ENCODE data around the gene MRPL34.
"Not testable (repeated sequence)": the region's sequence is repeated elsewhere in the genome, so short reads cannot be mapped to it uniquely, and the experiment has no call there.

Gene MRPL34

DNA sequence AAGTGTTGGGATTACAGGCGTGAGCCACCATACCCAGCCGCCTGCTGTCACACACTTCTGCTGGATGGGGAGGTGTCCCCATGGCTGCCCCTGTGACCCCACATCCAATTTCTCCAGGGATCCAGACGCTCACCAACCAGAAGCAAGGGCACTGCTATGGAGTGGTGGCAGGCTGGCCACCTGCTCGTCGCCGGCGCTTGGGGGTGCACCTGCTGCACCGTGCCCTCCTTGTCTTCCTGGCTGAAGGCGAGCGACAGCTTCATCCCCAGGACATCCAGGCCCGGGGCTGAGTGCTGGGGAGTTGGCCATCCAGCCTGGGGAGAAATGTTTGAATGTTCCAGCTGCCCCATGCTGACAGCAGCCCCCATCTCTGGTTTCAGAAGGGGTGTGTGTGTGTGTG lies 19.4 kb upstream of the MRPL34 start:
- no peak for DNase-seq

- no peak for DNase-seq
Measured at GRCh38 chr19:17286752-17287151, 18.9 kb upstream of the MRPL34 start.

GRCh38 chr19:17289489-17289888 lies 16.2 kb upstream of the MRPL34 start:
- DNase-seq, result peak; percentile 5

DNA sequence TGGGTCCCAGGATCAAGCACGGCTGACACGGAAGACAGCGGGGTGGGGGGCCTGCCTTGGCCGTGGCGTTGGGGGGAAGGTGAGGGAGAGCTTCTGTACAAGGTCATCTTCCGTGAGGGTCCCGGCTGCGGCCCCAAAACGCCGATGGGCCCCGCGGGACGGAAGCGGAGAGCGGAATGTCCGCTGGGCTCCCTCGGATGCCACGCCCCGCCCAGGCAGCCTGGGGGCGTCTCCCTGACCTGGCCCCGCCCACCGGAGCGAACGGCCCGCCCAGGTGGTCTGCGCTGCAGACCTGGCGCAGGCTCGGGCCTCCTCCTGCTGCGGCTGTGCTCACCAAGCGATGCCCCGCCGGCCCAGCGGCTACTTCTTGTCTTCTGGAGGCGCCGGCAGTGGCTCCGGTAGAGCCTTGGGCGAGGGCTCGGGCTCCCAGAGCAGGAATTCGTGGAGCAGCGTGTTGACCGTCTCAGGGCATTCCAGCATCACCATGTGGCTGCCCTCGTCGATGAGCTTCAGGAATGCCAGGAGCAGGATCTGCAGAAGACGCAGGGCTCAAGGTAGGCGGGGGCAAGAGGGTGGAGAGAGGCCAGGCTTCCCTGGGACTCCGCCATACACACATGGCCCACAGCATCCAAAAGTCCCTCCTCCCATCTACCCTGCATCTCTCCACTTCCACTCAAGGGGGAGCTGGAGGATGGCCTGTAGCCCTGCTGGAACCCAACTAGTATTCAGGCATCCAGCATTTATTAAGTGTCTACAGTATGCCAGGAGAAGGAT lies 13.2 kb upstream of the MRPL34 start:
- no peak for DNase-seq

GRCh38 chr19:17293605-17294004 lies 12.1 kb upstream of the MRPL34 start:
- DNase-seq, result no peak

DNA sequence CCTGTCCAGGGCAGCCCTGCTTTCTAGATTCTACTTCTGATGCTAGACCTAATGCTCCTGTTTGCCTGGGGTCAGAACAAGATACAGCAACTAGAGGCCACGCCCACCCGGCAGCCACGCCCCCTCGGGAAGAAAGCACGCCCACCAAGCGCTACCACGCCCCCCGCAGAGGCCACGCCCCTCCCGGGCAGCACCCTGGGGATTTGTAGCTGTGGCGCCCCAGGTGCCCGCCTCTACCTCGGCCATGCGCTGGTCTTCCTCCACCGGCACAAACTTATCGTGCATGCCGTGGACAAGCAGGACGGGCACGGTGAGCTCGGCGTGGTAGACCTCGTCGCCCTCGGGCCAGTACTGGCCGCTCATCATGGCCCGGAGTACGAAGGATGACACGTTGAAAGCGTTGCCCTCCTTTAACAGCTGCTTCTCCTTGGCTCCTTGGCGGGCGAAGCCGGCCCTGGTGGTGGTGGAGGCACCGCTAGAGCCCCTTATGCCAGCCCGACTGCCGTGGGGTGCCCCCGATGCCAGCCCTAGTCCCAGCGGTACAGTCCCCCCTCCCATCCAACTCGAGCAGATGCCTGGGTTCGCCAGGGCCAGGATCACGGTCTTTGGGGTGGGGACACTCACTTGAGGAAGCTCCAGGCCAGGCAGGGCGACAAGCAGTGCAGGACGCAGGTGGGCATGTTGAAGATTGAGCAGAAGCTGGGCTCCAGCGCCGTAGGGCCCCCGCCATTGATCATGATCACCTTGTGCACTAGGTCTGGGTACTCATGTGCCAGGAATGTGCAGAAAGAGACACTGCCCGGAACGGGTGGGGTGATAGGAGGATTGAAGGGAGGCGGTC lies 11.4 kb upstream of the MRPL34 start:
- DNase-seq, result no peak

DNA sequence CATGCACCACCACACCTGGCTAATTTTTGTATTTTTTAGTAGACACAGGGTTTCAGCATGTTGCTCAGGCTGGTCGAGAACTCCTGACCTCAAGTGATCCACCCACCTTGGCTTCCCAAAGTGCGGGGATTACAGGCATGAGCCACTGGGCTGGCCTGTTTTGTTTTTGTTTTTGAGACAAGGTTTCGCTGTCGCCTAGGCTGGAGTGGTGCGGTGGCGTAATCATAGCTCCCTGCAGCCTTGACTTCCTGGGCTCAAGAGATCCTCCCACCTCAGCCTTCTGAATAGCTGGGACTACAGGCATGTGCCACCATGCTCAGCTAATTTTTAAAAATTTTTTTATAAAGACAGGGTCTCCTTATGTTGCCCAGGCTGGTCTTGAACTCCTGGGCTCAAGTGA lies 10.1 kb upstream of the MRPL34 start:
- DNase-seq, result not testable (repeated sequence)

GRCh38 chr19:17296273-17296672 lies 9.4 kb upstream of the MRPL34 start:
- no peak for DNase-seq

GRCh38 chr19:17296976-17297375 lies 8.7 kb upstream of the MRPL34 start:
- no peak for DNase-seq

DNA sequence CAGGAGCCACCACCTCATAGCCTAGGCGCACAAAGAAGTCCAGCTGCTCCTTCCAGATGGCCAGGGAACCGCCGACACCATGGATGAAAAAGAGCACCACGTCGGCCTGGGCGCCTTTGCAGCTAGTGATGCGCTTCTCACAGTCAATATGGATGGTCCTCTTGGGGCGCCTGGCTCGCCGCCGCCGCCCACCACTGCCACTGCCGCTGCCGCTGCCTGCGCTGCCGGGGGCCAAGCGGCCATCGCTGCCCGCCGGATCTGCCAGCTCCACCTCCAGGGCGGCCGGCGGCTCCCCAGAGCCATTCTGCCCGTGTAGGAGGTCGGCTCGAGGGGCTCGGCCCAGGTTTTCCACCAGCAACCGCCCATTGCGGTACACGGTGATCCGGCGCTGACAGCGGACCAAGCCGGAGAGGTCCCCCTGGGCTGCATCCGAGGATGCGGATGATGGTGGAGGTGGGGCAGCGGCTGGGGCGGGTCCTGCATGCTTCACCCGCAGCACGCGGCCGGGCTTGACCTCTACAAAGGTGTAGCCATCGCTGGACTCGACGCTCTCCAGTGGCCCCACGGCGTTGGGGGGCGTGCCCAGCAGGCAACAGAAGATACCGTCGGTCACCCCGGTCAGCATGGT lies 4.6 kb upstream of the MRPL34 start:
- no peak for DNase-seq

DNA sequence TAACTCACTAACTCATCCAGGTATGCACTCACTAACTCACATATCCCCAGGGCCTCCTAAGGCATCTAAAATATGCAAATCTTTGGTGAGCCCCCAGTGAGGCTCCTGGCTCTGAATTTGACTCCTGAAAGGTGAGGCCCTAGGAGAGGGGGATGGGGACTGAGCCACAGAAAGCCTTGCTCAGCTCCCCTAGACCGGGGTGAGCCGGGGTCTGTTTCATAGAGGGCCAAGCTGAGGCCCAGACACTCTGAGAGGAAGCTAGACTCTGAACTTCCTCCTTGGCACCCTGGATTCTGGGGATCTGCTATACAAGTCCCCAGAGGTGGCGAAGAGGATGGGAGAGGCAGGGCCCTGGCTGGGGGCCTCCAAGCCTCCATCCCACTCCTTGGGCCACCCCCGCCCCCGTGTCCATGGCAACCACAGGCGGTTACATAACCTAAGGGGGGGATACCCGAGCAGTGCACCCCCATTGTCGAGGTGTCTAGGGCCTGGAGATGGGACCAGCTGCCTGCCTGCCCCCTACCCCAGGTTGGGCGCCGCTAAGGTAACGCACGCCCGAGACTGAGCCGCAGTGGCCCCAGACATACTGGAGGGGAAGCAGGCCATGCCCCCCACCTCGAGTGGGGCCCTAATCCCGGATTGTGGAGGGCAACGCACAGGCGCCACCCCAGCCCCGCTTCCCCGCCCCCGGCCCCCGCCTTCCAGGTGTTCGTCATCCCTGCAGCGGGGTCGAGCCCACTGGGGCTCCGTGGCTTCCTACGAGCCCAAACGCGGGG lies 3.1 kb upstream of the MRPL34 start:
- no peak for DNase-seq

GRCh38 chr19:17303167-17303939 lies 2.3 kb upstream of the MRPL34 start, which contains the start of gene ABHD8:
Gene ABHD8 (minus strand): TSS chr19:17303425. CDS start chr19:17301616, 1,809 bp downstream.
- peak; percentile 76 for DNase-seq

GRCh38 chr19:17303940-17304267 lies 1.8 kb upstream of the MRPL34 start:
- DNase-seq, result no peak

DNA sequence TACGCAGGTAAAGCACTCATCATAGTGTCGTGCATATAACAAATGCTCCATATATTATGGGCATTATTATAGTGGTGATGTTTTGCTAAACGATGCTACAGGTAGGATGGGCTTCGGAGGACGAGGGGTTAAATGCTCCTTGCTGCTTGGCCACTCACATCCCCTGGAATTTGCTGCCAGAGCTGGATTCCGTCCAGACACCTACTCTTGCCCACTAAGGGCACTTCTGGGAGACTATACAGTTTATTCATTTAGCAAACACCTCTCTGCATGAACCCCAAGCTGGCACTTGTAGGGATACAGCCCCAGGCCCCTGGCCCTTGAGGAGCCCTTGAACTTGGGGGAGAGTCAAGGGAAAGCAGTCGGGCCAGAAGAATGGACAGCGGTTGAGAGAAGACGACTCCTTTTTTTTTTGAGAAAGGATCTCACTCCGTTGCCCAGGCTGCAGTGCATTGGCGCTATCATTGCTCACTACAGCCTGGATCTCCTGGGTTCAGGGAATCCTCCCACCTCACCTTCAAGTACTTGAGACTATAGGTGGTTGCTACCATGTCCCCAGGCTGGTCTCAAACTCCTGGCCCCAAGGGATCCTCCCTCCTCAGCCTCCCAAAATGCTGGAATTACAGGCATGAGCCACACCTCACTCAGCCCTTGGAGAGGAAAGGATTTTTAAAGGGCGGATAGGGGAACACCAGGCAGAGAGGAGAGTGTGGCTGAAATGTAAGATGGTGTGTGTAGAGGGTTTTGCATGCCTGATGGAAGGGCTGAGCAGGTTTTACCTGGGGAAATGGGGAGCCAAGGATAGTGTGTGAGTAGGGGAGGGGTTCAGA lies 1.1 kb upstream of the MRPL34 start:
- DNase-seq, result no peak

GRCh38 chr19:17305216-17305516 lies 506 bp upstream of the MRPL34 start:
- DNase-seq, result no peak

GRCh38 chr19:17306285-17306714 lies 628 bp downstream of the MRPL34 start:
- no peak for DNase-seq

DNA sequence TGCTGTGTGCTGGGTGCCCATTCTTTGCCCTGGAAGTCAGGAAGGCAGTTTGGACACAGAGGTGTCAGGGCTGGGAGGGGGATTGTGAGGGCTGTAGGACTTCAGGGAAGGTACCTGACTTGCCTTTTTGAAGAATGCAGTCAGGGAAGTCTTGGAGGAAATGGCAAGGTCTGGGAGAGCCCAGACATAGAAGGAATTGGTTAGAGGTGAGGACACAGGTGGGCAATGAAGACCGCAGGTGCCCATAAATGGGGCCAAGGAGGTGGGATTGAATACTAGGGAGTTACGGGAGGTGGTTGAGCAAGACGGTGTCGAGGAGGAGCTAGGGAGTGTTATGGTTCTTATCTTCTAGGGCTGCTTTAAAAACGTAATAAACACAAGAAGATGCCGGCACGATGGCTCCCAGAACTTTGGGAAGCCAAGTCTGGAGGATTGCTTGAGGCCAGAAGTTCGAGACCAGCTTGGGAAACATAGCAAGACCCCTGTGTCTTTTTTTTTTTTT lies 2.3 kb downstream of the MRPL34 start:
- no peak for DNase-seq

- peak; percentile 94 for DNase-seq
Measured at GRCh38 chr19:17309198-17309964, 3.7 kb downstream of the MRPL34 start, which contains the start of gene DDA1. Gene DDA1 (plus strand): TSS chr19:17309563. CDS start chr19:17309655, 92 bp downstream.

DNA sequence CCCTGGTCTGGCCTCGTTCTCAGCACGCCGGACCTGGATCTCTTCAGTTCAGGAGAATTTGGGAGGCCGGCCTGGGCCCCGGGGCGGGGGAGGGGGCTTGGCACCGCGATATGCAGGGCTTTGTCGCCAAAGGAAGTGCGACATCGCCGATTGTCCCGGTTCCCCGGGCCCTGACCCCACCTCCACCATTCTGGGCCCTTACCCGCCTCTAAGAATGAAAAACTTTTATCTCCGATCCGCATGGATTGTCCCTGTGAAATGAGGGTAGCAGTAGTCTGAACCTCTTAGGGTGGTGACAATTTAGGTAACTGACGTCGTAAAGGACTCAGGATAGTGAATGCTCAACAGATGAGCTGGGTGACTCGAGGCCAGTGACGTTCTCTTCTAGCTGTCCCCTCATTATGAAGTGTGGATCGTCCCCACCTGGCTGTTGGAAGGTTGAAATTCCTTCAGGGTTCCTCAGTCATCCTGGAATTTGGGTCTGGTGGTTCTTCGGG lies 4.3 kb downstream of the MRPL34 start:
- no peak for DNase-seq

Measured in NCI-H2227 treated with DMSO at 0.1 percent for 48 hours (cell line).